ENCODE results near the gene ARMH3.

GRCh38 chr10:101857802-101858476, 198.0 kb downstream of the ARMH3 start:
- no peak for TF ChIP-seq BACH1 (IDR thresholded peaks at IDR 0.05; ENCODE audit: borderline replicate concordance)
- TF ChIP-seq ASH2L (IDR thresholded peaks at IDR 0.05; ENCODE audit: borderline replicate concordance, low read depth): no peak
- TF ChIP-seq ZBTB33 (IDR thresholded peaks at IDR 0.05): no peak
- TF ChIP-seq RFX5 (IDR thresholded peaks at IDR 0.05; ENCODE audit: low read depth, low read length): no peak
- TF ChIP-seq PKNOX1 (IDR thresholded peaks at IDR 0.05): no peak
- TF ChIP-seq CTCF (IDR thresholded peaks at IDR 0.05 in 2 of 3, conservative IDR thresholded peaks at IDR 0.05 in 1 of 3; ENCODE audit: control insufficient read depth in 2 of 3, extremely low read depth in 1 of 3, insufficient read depth in 1 of 3, low read depth in 3 of 3, low read length in 3 of 3): no peak
- TF ChIP-seq SP1 (IDR thresholded peaks at IDR 0.05; ENCODE audit: low read depth, low read length): no peak
- no peak for TF ChIP-seq POU2F2 (IDR thresholded peaks at IDR 0.05; ENCODE audit: borderline replicate concordance, low read depth, low read length)
- no peak for TF ChIP-seq POLR2A (IDR thresholded peaks at IDR 0.05; ENCODE audit: low read depth, low read length)
- TF ChIP-seq RAD51 (IDR thresholded peaks at IDR 0.05): no peak
- no peak for TF ChIP-seq EP300 (IDR thresholded peaks at IDR 0.05; ENCODE audit: borderline replicate concordance in 1 of 2, control insufficient read depth in 1 of 2, low read depth in 2 of 2, low read length in 2 of 2)
